ENCODE data around the gene FKBP14.
"Not testable (repeated sequence)": the region's sequence is repeated elsewhere in the genome, so short reads cannot be mapped to it uniquely, and the experiment has no call there.

The FKBP14 gene

DNA sequence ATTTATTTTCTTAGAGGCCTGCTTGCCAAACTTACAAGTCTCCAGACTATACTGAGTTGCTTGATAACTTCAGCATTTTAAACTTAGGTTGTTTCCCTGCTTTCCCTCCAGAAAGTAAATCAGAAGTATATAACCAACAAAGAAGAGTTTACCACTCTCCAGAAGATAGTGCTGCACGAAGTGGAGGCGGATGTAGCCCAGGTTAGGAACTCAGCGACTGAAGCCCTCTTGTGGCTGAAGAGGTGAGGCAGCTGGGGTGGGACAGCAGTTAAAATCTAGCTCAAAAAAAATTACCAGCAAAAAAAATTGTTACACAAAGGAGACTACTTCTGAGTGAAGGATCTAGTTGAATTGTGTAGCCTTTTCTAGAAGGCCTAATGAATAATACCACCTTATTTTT is 35.3 kb upstream of the FKBP14 start:
- H3K27me3 ChIP-seq (ENCODE audit: insufficient read depth, poor library complexity, severe bottlenecking); H3K4me3 ChIP-seq (ENCODE audit: severe bottlenecking); H3K27ac ChIP-seq (ENCODE audit: poor library complexity, severe bottlenecking); H3K9me3 ChIP-seq (ENCODE audit: severe bottlenecking); H3K4me1 ChIP-seq (ENCODE audit: insufficient read depth, poor library complexity, severe bottlenecking); DNase-seq (ENCODE audit: low spot score): not testable (repeated sequence)
- ATAC-seq (ENCODE audit: low read depth) = peak; percentile 78
- TF ChIP-seq, protein P1, sequence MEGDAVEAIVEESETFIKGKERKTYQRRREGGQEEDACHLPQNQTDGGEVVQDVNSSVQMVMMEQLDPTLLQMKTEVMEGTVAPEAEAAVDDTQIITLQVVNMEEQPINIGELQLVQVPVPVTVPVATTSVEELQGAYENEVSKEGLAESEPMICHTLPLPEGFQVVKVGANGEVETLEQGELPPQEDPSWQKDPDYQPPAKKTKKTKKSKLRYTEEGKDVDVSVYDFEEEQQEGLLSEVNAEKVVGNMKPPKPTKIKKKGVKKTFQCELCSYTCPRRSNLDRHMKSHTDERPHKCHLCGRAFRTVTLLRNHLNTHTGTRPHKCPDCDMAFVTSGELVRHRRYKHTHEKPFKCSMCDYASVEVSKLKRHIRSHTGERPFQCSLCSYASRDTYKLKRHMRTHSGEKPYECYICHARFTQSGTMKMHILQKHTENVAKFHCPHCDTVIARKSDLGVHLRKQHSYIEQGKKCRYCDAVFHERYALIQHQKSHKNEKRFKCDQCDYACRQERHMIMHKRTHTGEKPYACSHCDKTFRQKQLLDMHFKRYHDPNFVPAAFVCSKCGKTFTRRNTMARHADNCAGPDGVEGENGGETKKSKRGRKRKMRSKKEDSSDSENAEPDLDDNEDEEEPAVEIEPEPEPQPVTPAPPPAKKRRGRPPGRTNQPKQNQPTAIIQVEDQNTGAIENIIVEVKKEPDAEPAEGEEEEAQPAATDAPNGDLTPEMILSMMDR (IDR thresholded peaks at IDR 0.05; ENCODE audit: poor library complexity, severe bottlenecking) = peak; percentile 36
- H3K36me3 ChIP-seq (ENCODE audit: low read depth) = peaks cover 24% of the 10 kb centered on the region

DNA sequence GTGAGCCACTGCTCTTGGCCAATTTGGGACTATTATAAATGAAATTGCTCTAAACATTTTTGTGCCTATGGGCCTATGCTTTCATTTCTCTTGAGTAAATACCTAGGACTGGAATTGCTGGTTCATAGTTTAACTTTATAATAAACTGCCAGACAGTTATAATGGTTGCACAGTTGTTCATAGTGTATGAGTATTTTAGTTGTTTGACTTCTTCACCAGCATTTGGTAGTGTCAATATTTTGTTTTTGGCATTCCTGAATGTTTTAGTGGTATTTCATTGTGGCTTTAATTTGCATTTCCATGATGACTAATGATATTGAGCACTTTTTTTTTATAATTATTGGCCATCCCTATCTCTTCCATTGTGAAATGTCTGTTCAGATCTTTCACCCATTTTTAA is 31.2 kb upstream of the FKBP14 start:
- H3K9me3 ChIP-seq (ENCODE audit: severe bottlenecking) = no peaks in the 10 kb centered on the region
- H3K27me3 ChIP-seq (ENCODE audit: insufficient read depth, poor library complexity, severe bottlenecking) = no peaks in the 10 kb centered on the region
- H3K27ac ChIP-seq (ENCODE audit: poor library complexity, severe bottlenecking) = no peak overlapping the region
- H3K36me3 ChIP-seq (ENCODE audit: low read depth) = peaks cover 31% of the 10 kb centered on the region
- DNase-seq (ENCODE audit: low spot score) = no peak
- TF ChIP-seq, protein P1 (IDR thresholded peaks at IDR 0.05; ENCODE audit: poor library complexity, severe bottlenecking) = no peak
- no peak for ATAC-seq (ENCODE audit: low read depth)
- H3K4me3 ChIP-seq (ENCODE audit: severe bottlenecking) = no peak overlapping the region
- no peaks in the 10 kb centered on the region for H3K4me1 ChIP-seq (ENCODE audit: insufficient read depth, poor library complexity, severe bottlenecking)

DNA sequence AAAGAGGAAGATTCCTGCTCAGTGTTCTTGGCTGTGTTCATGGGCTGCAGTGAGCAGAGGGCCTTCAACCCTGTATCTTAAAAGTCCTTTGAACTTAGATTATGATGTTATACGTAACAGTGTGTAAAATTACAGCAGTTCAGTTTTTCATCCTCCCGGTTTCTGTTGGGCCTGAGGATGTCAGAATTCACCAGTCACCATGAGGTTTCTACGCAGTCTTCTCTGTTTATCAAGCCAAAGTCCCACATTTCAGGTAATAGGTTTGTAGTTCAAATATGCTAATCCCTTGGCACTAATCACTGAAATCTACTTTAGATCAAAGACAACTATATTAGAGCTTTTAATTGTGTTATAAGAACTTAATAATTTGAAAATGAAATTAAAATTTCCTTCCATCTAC is 26.6 kb upstream of the FKBP14 start:
- ATAC-seq (ENCODE audit: low read depth) = no peak
- no peak overlapping the region for H3K4me3 ChIP-seq (ENCODE audit: severe bottlenecking)
- peaks cover 43% of the 10 kb centered on the region for H3K36me3 ChIP-seq (ENCODE audit: low read depth)
- TF ChIP-seq, protein P1 (IDR thresholded peaks at IDR 0.05; ENCODE audit: poor library complexity, severe bottlenecking) = no peak
- no peaks in the 10 kb centered on the region for H3K9me3 ChIP-seq (ENCODE audit: severe bottlenecking)
- no peak overlapping the region for H3K27ac ChIP-seq (ENCODE audit: poor library complexity, severe bottlenecking)
- no peaks in the 10 kb centered on the region for H3K27me3 ChIP-seq (ENCODE audit: insufficient read depth, poor library complexity, severe bottlenecking)
- DNase-seq (ENCODE audit: low spot score) = no peak
- H3K4me1 ChIP-seq (ENCODE audit: insufficient read depth, poor library complexity, severe bottlenecking) = no peaks in the 10 kb centered on the region

DNA sequence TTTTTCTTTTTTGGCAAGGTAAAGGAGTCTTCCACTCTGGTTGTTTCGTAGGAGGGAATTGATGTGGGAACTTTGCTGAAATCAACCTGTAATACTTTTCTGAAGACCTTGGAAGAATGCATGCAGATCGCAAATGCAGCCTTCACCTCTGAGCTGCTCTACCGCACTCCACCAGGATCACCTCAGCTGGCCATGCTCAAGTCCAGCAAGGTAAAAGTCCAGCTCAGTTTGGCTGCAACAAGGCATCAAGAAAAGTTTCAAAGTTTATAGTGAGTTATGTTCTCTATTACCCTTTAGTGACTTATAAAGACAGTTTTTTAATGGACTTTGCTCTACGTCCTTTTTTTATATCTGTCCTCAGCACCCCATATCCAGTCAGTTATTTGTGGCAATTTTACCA is 22.7 kb upstream of the FKBP14 start:
- no peaks in the 10 kb centered on the region for H3K4me1 ChIP-seq (ENCODE audit: insufficient read depth, poor library complexity, severe bottlenecking)
- no peak for ATAC-seq (ENCODE audit: low read depth)
- no peak overlapping the region for H3K27ac ChIP-seq (ENCODE audit: poor library complexity, severe bottlenecking)
- no peak overlapping the region for H3K4me3 ChIP-seq (ENCODE audit: severe bottlenecking)
- TF ChIP-seq, protein P1 (IDR thresholded peaks at IDR 0.05; ENCODE audit: poor library complexity, severe bottlenecking) = no peak
- H3K9me3 ChIP-seq (ENCODE audit: severe bottlenecking) = no peaks in the 10 kb centered on the region
- no peak for DNase-seq (ENCODE audit: low spot score)
- H3K36me3 ChIP-seq (ENCODE audit: low read depth) = peaks cover 42% of the 10 kb centered on the region
- no peaks in the 10 kb centered on the region for H3K27me3 ChIP-seq (ENCODE audit: insufficient read depth, poor library complexity, severe bottlenecking)

DNA sequence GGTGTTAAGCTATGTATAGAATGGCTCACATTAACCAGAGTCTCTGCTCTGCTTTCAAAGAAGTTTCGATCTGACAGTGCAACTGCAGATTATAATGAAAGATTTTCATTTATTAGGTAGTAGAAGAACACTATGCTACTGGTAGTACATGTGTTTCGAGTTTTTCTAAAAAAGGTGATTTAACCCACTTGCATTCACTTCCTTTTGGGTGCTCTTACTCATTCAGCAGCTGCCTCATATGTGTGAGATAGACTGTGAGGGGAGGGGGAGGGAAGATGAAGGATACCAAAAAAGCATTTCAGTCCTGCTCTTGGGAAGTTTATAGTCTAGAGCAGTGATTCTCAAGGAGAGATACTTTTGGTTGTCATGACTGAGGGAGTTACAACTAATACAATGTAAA is 22.1 kb upstream of the FKBP14 start:
- ATAC-seq (ENCODE audit: low read depth) (no peak), DNase-seq (ENCODE audit: low spot score) (no peak)
- Histone ChIP-seq H3K4me3 (ENCODE audit: severe bottlenecking) (no peak overlapping the region), H3K36me3 (ENCODE audit: low read depth) (peaks cover 40% of the 10 kb centered on the region), H3K9me3 (ENCODE audit: severe bottlenecking) (no peaks in the 10 kb centered on the region), H3K4me1 (ENCODE audit: insufficient read depth, poor library complexity, severe bottlenecking) (no peaks in the 10 kb centered on the region), H3K27ac (ENCODE audit: poor library complexity, severe bottlenecking) (no peak overlapping the region), H3K27me3 (ENCODE audit: insufficient read depth, poor library complexity, severe bottlenecking) (no peaks in the 10 kb centered on the region)
- TF ChIP-seq, protein P1 (IDR thresholded peaks at IDR 0.05; ENCODE audit: poor library complexity, severe bottlenecking) = no peak
